ENCODE measurements around the gene HNF1B.

DNA sequence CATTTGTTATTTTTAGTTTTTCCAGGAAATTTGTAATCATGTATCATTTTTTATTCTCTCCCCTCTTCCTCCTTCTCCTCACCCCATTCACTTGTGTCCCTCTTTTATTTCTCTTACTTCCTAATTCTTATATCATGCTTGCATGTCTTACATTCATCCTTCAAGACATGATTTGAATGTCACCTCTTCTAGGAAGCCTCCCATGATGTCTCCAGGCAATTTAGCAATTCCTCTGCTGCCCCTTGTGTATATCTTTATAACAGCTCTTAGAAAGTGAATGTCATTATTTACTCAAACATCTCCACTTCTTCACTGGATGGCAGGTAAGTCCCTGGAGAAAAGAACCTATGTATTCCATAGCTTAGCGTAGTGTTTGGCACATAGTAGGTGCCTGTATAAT is 7.8 kb downstream of the HNF1B start:
- TF ChIP-seq, protein P1, sequence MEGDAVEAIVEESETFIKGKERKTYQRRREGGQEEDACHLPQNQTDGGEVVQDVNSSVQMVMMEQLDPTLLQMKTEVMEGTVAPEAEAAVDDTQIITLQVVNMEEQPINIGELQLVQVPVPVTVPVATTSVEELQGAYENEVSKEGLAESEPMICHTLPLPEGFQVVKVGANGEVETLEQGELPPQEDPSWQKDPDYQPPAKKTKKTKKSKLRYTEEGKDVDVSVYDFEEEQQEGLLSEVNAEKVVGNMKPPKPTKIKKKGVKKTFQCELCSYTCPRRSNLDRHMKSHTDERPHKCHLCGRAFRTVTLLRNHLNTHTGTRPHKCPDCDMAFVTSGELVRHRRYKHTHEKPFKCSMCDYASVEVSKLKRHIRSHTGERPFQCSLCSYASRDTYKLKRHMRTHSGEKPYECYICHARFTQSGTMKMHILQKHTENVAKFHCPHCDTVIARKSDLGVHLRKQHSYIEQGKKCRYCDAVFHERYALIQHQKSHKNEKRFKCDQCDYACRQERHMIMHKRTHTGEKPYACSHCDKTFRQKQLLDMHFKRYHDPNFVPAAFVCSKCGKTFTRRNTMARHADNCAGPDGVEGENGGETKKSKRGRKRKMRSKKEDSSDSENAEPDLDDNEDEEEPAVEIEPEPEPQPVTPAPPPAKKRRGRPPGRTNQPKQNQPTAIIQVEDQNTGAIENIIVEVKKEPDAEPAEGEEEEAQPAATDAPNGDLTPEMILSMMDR (IDR thresholded peaks at IDR 0.05) = no peak
- TF ChIP-seq POLR2A (IDR thresholded peaks at IDR 0.05) = no peak

Measured in lower leg skin (tissue), 3 donors.